ENCODE results near the gene ZNF768. TPM values are rescaled to one million over a fixed set of nuclear protein-coding genes. Genes with fewer than 3 reads are reported as not detected.
A peak's percentile ranks its signal among the peaks of the same experiment; 100 is the strongest.

Gene ZNF768
- 10 to 100 TPM in 1 of 2 experiments, 1 to 10 TPM in 1; 6.2 to 10.3 TPM for total RNA-seq

DNA sequence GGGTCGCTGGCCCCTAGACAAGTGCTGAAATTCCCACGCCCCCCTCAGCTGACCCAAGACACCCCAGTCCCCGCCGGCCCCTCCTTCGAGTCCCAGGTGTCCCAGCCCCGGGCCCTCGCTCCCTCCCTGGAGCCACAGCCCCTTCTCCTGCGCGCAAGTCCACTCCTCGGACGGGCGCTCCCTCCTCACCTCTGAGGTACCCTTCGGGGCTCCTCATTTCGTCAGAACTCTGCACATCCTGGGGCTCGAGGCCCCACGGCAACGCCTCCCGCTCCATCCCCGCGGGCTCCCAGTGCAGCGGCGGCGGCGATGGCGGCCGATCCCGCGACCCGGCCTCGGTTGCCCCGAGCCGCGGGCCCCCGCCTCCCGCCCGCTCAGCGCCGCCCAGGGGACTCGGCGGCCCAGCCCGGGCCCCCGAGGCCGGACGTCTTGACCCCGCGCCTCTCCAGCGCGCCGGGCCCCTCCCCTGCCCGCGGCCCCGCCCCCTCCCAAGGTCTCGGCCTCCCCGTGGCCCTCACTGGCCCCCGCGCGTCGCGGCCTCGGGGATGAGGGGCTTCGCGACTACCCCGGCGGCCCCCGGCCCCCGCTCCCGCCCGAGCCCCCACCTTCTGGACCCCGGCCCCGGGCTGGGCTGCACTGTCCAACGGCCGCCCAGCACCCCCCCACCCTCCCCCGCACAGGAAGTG is at the start of gene ZNF768:
TSS of gene ZNF768 (minus strand) at position 430 of the 686 bp plus-strand sequence. CDS start at position 277, 153 bp downstream.
- H3K9me3 Mint-ChIP-seq (ENCODE audit: low read depth) = no peaks in the 10 kb centered on the region
- H3K27ac Mint-ChIP-seq = peak within 1 kb of the TSS; percentile 69
- H3K4me1 Mint-ChIP-seq = peaks cover 22% of the 10 kb centered on the region
- H3K4me3 Mint-ChIP-seq = peak within 1 kb of the TSS; percentile 74
- ATAC-seq (peak; percentile 32), DNase-seq (peak; percentile 58)
- CTCF ChIA-PET = interaction anchor here (0.6 to 1.9 kb wide), 11 partner anchors 32 to 361 kb away, joined by 3 to 6 read pairs (median 3); partner anchors contain the start of genes DCTPP1 and ZNF764
- H3K36me3 Mint-ChIP-seq = peaks cover 18% of the 10 kb centered on the region
- no peaks in the 10 kb centered on the region for H3K27me3 Mint-ChIP-seq

DNA sequence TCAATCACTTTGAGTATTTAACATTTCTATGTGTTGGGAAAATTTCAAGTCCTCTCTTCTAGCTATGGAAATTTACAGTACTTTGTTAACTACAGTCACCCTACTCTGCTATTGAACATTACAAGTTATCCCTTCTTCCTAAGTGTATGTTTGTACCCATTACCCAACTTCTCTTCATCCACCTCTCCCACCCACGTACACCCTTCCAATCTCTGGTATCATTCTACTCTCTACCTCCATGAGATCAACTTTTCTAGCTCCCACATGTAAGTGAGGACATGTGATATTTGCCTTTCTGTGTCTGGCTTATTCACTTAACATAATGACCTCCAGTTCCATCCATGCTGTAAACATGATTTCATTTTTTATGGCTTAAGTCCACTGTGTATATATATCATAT is 48.3 kb upstream of the ZNF768 start:
- Mint-ChIP-seq H3K4me1 (peaks cover 30% of the 10 kb centered on the region), H3K9me3 (ENCODE audit: low read depth) (no peaks in the 10 kb centered on the region), H3K4me3 (peak overlapping the region; percentile 3), H3K36me3 (peaks cover 16% of the 10 kb centered on the region), H3K27me3 (no peaks in the 10 kb centered on the region), H3K27ac (no peak overlapping the region)
- DNase-seq (no peak), ATAC-seq (no peak)
- CTCF ChIA-PET = interaction anchor here (0.8 to 1.2 kb wide), 2 partner anchors 10 to 39 kb away, joined by 3 read pairs; no protein-coding TSS in a partner anchor

DNA sequence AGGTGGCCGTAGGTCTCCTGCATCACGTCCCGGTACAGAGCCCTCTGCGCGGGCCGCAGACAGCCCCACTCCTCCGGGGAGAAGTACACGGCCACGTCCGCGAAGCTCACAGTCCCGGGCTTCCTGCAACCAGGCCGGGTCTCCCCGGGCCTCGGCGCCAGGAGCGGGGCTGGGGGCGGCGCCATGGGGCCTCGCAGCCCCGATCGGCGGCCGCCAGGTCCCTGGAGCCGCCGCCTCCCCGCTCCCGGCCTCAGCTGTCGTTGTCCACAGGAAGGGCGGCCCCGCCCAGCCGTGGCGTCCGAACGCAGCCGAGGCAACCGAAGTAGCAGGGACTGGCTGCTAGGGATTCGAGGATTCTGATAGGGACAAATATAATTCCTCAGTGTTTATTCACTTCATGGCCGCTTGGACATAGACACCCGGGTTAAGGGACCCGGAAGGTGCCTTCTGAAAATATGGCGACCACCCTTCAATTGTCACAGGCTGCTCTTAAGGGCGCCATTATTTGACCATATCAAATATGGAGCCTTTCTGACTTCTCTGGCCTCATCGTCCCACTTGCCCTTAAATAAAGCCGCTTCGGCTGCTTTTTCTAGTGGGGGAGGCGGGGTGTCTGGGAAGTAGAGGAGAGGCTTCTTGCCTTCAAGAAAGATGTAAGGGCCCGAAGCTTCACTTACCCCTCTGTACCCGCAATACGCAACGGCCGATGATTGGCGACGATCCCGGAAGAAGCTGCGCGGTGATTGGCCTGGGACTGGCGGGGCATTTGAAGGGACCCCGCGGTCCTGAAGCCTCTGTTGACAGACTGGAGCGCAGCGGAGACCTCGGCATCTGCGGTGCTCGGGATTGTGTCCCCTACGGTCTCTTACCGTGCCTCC is 45.3 kb upstream of the ZNF768 start, which contains the start of gene ZNF688:
TSS of gene ZNF688 (minus strand) at position 270 of the 878 bp plus-strand sequence. CDS start at position 185, 85 bp downstream.
- H3K27me3 Mint-ChIP-seq = no peaks in the 10 kb centered on the region
- no peaks in the 10 kb centered on the region for H3K9me3 Mint-ChIP-seq (ENCODE audit: low read depth)
- H3K27ac Mint-ChIP-seq = peak within 1 kb of the TSS; percentile 94
- ATAC-seq = peak; percentile 86
- peak within 1 kb of the TSS; percentile 99 for H3K4me3 Mint-ChIP-seq
- H3K36me3 Mint-ChIP-seq = peaks cover 9% of the 10 kb centered on the region
- CTCF ChIA-PET = interaction anchor here (0.9 to 3.3 kb wide), 16 partner anchors 14 to 502 kb away, joined by 3 to 26 read pairs (median 5); partner anchors contain the start of genes DCTPP1, PRR14, TBX6 and ZNF668
- peak; percentile 98 for DNase-seq
- peaks cover 53% of the 10 kb centered on the region for H3K4me1 Mint-ChIP-seq

DNA sequence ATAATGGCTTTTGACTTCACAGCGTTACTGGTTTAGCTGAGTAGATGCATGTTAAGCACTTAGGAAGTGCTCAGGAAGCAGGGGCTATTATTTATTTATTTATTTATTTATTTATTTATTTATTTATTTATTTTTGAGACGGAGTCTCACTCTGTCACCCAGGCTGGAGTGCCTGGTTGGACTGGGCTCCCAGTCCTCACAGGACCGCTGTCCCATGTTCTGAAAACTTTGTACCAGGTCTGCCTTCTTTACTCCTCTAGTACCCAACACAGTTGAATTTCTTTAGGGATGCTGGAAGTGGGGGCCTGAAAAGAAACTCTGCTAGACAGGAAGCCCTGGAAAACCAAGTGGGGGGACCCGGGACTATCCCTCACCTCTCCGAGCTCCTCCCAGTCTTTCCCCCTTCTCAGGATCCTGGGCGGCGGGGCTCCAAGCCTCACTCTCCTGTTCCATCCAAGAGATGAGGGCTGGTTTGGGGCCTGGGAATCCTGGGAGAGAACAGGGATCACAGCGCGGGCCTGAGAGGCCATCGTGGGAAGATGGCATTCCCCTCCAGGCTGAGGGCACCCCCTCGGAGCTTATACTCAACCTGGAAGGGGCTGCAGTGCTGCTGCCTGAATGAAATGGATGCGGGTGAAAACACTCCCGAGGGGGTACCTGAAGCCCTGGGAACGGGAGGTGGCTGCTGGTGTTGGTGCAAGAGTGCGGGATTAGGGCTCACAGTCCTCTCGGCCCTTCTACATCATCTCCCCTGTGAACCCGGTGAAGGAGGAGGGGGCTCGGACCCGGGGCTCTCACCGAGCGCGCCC is 44.5 kb upstream of the ZNF768 start:
- H3K36me3 Mint-ChIP-seq = peaks cover 7% of the 10 kb centered on the region
- peak overlapping the region; percentile 99 for H3K4me3 Mint-ChIP-seq
- CTCF ChIA-PET = interaction anchor here (1.3 to 3.3 kb wide), 7 partner anchors 13 to 503 kb away, joined by 3 to 26 read pairs (median 14); partner anchors contain the start of genes DCTPP1, TBX6, ZNF668 and ZNF764
- H3K27me3 Mint-ChIP-seq = no peaks in the 10 kb centered on the region
- no peaks in the 10 kb centered on the region for H3K9me3 Mint-ChIP-seq (ENCODE audit: low read depth)
- ATAC-seq (no peak), DNase-seq (no peak)
- peaks cover 54% of the 10 kb centered on the region for H3K4me1 Mint-ChIP-seq
- peak overlapping the region; percentile 89 for H3K27ac Mint-ChIP-seq

DNA sequence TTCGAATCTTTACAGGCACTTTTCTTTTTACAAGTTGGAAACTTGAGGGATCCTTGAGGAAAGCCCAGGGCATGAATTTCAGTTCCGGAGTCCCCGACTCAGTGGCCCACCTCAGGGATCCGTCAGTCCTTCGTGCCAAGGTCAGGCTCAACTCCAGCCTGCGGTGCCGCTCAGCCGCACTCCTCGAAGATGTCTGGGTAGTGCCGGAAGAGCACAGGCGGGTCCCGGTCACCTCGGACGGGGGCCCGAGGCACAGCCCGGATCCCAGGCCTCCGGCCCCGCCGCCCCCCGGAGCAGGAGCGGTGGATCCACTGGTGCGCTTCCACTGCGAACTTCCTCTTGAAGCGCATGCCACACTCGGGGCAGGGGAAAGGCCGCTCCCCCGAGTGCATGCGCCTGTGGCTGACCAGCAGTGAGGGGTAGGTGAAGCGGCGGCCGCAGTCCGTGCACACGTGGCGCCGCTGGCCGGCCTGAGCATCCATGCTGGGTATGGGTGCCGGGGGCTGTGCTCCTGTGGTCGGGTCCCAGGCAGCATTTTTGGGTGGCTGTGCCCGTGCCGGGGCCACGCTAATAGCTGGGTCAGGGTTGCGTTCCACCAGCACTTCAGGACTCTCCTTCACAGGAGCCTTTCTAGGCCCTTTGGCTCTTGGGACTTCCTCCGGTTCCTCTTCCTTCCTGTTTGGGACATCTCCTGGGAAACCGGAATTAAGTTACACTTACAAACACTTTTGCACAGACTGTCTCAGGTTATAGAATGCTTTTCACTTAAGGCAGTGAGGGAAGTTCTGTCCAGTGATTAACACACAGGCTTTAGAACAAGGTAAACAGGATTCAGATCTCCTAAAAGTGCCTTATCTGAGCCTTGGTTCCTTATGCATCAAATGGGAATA is 43.6 kb upstream of the ZNF768 start:
- H3K27ac Mint-ChIP-seq = peak overlapping the region; percentile 70
- no peaks in the 10 kb centered on the region for H3K9me3 Mint-ChIP-seq (ENCODE audit: low read depth)
- ATAC-seq (no peak), DNase-seq (no peak)
- H3K4me1 Mint-ChIP-seq = peaks cover 46% of the 10 kb centered on the region
- no peaks in the 10 kb centered on the region for H3K27me3 Mint-ChIP-seq
- H3K36me3 Mint-ChIP-seq = peaks cover 7% of the 10 kb centered on the region
- H3K4me3 Mint-ChIP-seq = peak overlapping the region; percentile 99
- CTCF ChIA-PET = interaction anchor here (2.4 to 3.3 kb wide), 4 partner anchors 12 to 140 kb away, joined by 11 to 26 read pairs (median 16); partner anchors contain the start of genes DCTPP1, ZNF764 and ZNF785

DNA sequence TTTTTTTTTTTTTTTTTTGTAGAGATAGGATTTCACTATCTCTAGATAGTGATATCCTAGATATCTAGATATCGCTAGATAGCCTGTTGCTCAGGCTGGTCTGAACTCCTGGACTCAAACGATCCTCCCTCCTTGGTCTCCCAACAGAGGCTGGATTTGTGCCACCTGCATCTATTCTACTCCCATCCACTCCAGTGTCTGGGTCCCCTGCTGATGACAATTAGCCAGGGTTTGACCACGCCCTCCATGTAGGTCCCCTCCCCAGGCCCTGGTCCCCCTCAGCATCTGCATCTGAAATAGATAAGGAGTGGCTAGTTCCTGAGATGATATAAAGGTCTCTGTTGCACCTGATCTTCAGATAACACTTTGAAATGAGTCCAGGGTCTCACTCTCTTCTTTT is 42.9 kb upstream of the ZNF768 start:
- no peak overlapping the region for H3K4me3 Mint-ChIP-seq
- CTCF ChIA-PET = interaction anchor here (0.9 to 3.9 kb wide), 3 partner anchors 12 to 90 kb away, joined by 3 to 19 read pairs (median 5); partner anchors contain the start of gene ZNF764
- peak overlapping the region; percentile 67 for H3K27ac Mint-ChIP-seq
- DNase-seq (no peak), ATAC-seq (no peak)
- peaks cover 3% of the 10 kb centered on the region for H3K36me3 Mint-ChIP-seq
- no peaks in the 10 kb centered on the region for H3K9me3 Mint-ChIP-seq (ENCODE audit: low read depth)
- peaks cover 41% of the 10 kb centered on the region for H3K4me1 Mint-ChIP-seq
- no peaks in the 10 kb centered on the region for H3K27me3 Mint-ChIP-seq

DNA sequence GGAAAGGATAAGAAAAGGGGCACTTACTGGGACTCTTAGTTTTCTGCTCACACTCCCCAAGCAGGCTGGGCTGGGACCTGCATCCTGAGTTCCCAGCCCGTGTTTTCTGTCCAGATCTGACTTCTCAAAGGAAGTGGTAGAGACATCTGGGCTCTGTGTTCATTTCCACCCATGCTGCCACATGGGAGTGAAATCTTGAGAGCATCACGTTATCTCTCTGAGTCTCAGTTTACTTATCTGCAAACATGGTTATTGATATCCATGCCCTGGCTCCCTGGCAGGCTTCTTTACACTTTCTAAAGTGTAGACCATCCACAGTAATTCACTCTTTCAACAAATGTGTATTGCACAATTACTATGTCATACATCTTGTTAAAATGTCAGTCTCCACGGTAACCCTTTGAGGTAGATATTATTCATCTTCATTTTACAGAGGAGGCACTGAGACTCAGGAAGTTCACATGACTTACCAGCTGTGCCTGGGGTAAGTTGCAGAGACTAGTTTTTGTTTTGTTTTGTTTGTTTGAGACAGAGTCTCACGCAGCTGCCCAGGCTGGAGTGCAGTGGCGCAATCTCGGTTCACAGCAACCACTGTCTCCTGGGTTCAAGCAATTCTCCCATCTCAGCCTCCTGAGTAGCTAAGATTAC is 41.7 kb upstream of the ZNF768 start:
- peak overlapping the region; percentile 97 for H3K27ac Mint-ChIP-seq
- H3K36me3 Mint-ChIP-seq = peaks cover 3% of the 10 kb centered on the region
- peak overlapping the region; percentile 67 for H3K4me3 Mint-ChIP-seq
- DNase-seq = peak; percentile 77
- CTCF ChIA-PET = interaction anchor here (0.9 to 3.9 kb wide), 3 partner anchors 10 to 91 kb away, joined by 3 to 19 read pairs (median 5); partner anchors contain the start of gene ZNF764
- peaks cover 35% of the 10 kb centered on the region for H3K4me1 Mint-ChIP-seq
- H3K9me3 Mint-ChIP-seq (ENCODE audit: low read depth) = no peaks in the 10 kb centered on the region
- H3K27me3 Mint-ChIP-seq = no peaks in the 10 kb centered on the region
- ATAC-seq = peak; percentile 41

DNA sequence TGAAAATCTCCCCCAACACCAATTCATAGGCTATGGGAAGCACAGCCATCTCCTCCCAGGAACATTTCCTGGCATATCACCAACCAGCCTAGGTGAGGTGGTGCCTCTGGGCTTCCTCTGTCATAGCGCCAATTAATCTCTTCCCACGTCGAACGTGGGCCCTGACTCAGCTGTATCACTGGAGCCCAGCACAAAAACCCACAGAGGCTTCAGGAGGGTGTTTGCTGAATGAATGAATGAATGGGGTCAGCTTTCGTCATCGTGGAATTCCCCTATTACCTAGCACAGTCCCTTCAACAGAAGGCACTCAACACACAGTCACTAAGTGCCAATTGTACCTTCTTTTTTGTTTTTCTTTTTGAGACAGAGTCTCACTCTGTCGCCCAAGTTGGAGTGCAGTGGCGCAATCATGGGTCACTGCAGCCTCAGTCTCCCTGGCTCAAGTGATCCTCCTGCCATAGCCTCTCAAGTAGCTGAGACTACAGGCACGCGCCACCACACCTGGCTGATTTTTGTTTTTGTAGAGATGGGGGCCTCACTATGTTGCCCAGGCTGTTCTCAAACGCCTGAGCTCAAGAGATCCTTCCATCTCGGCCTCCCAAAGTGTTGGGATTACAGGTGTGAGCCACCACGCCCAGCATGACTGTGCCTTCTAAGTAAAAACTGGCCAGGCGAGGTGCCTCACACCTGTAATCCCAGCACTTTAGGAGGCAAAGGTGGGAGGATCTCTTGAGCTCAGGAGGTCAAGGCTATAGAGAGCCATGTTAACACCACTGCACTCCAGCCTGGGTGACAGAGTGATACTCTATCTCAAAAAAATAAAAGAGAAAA is 41.0 kb upstream of the ZNF768 start:
- ATAC-seq (no peak), DNase-seq (peak; percentile 60)
- Mint-ChIP-seq H3K27ac (peak overlapping the region; percentile 97), H3K36me3 (peaks cover 3% of the 10 kb centered on the region), H3K27me3 (no peaks in the 10 kb centered on the region), H3K4me3 (peak overlapping the region; percentile 67), H3K4me1 (peaks cover 33% of the 10 kb centered on the region), H3K9me3 (ENCODE audit: low read depth) (no peaks in the 10 kb centered on the region)
- CTCF ChIA-PET = interaction anchor here (1.0 to 3.9 kb wide), 3 partner anchors 10 to 62 kb away, joined by 3 to 19 read pairs (median 6); partner anchors contain the start of gene ZNF764

DNA sequence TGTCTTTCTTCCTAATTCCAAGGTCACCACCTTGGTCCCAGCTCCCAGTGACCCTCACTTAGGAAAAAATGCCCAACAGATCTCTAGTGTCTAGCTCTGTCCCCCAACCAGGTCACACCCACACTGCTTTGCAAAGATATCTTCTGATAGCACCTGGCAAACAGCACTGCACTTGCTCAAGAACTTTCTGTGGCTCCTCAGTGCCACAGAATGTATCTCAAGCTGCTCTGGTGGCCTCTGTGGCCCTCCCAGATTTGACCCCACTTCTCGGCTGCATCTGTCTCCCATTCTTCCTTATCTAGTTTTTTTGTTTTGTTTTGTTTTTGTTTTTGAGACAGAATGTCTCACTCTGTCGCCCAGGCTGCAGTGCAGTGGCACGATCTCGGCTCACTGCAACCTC is 40.2 kb upstream of the ZNF768 start:
- CTCF ChIA-PET = interaction anchor here (1.0 to 3.9 kb wide), 4 partner anchors 9 to 63 kb away, joined by 3 to 19 read pairs (median 4); partner anchors contain the start of gene ZNF764
- Mint-ChIP-seq H3K4me1 (peaks cover 33% of the 10 kb centered on the region), H3K27me3 (no peaks in the 10 kb centered on the region), H3K9me3 (ENCODE audit: low read depth) (no peaks in the 10 kb centered on the region), H3K27ac (no peak overlapping the region), H3K4me3 (no peak overlapping the region), H3K36me3 (peaks cover 2% of the 10 kb centered on the region)
- ATAC-seq (no peak), DNase-seq (no peak)

DNA sequence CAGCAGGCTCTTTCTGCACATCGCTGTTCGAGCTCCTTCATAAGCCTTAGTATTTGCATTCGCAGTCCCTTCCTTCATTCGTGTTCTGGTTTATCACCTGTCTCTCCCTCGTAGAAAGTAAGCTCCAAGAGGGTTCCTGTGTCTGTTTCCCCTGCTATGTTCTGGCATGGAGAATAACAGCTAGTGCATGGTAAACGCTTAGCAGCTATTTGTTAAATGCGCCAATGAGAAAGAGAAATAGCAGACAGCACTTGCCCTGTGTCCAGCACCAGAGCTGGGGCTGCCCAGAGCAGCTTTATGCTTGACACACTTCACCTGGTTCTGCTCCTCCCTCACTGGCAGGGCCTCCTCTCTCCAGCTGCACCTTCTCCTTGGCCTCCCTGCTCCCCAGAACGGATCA is 39.6 kb upstream of the ZNF768 start:
- Mint-ChIP-seq H3K9me3 (ENCODE audit: low read depth) (no peaks in the 10 kb centered on the region), H3K4me3 (no peak overlapping the region), H3K27ac (no peak overlapping the region), H3K4me1 (peaks cover 38% of the 10 kb centered on the region), H3K27me3 (no peaks in the 10 kb centered on the region), H3K36me3 (peaks cover 2% of the 10 kb centered on the region)
- ATAC-seq (no peak), DNase-seq (no peak)
- CTCF ChIA-PET = interaction anchor here (1.1 to 3.9 kb wide), 3 partner anchors 8 to 30 kb away, joined by 3 to 19 read pairs (median 6); partner anchors contain the start of gene ZNF764
